Pancreas (tissue), 10 donors: ENCODE data around the gene TBX4. TPM values are rescaled to one million over a fixed set of nuclear protein-coding genes. Genes with fewer than 3 reads are reported as not detected.

ENCODE experiments used
- ATAC-seq, 4 donors: fragments of 200-7000 bp; cut with Tn5 transposase; one replicate each; pipeline versions ENCODE4 v1.8.0 to v1.9.1; 2020; ENCODE audit warnings: mild to moderate bottlenecking in 4 of 4, moderate library complexity in 4 of 4
- DNase-seq, 6 donors: peaks; one replicate each; pipeline ENCODE4 v3.0.0-alpha.2; 2020
- FAIRE-seq: peaks from 2 replicates; lab custom pipeline; 2012; peaks lifted over from hg19 to GRCh38; lab: Jason Lieb, UNC
- H3K27ac ChIP-seq, 4 donors: fragments of 200-600 bp; sonication (generic); 1 replicate in 3 of 4; 2 replicates in 1 of 4; pipeline versions ENCODE4 v1.5.0 to v1.8.0; 2020
- H3K27me3 ChIP-seq, 4 donors: fragments of 200-600 bp; one replicate each; pipeline ENCODE4 v1.8.0; 2021
- H3K36me3 ChIP-seq, 3 donors: fragments of 200-600 bp; sonication (generic) in 1 of 3; one replicate each; pipeline versions ENCODE4 v1.5.0 to v1.8.0; 2020 to 2021
- H3K4me1 ChIP-seq, 3 donors: fragments of 200-600 bp; one replicate each; pipeline ENCODE4 v1.8.0; 2021
- H3K4me3 ChIP-seq, 4 donors: fragments of 200-600 bp; sonication (generic) in 2 of 4; one replicate each; pipeline versions ENCODE4 v1.5.0 to v1.8.0; 2020 to 2021
- H3K9me3 ChIP-seq, 4 donors: fragments of 200-600 bp; one replicate each; pipeline ENCODE4 v1.8.0; 2021
- CTCF ChIP-seq, 4 donors: fragments of 200-600 bp; sonication (generic) in 3 of 4; IDR thresholded peaks; one replicate each; pipeline versions ENCODE4 v1.5.0 to v1.8.0; 2021; ENCODE audit warnings: antibody characterized with exemption in 4 of 4
- WGBS, 2 donors: extraction: QIAGEN DNeasy Blood & Tissue Kit; methylation state at CpG; one replicate each; pipeline ENCODE4 v1.1.7; 2013; 5-methylcytosine and 5-hydroxymethylcytosine counted together
- intact Hi-C, 3 donors: fragments of 100-400 bp; cut with DNase I; formaldehyde crosslinking; loops; one replicate each; pipeline versions ENCODE4 v1.11.1 to v1.14.2; 2022
- polyA plus RNA-seq, 2 donors: library from polyadenylated mRNA; stranded (reverse); fragments of 200-250 nt; gene quantifications; one replicate each; pipeline ENCODE4 v1.2.3, GENCODE V29; 2013
- total RNA-seq, 6 donors: library from RNA; stranded (reverse); fragmentation: NEBNext Ultra II Directional in 4 of 6; extraction: Animal tissue kit (Norgen Biotek cat#: 25700) in 4 of 6; gene quantifications; one replicate each; pipeline versions ENCODE4 v1.2.1 to v1.2.4, GENCODE V29; 2021 to 2023
- donor health status: healthy with polysubstance abuse.
- donor health status: DM: no; HTN: no; CAD: no; lungs with moderate emphysema.
- donor health status: DM: no; HTN: no; CAD: no.
- donor health status: control.
- donor health status: control.
- donor health status: Bipolar disorder and iron deficiency.
- donor health status: DM: yes; HTN: yes; CAD: no.
- donor health status: DM: no; HTN: no; CAD: no.
- donor health status: DM: no; HTN: no; CAD: no.
- donor health status: DM: yes; HTN: yes; CAD: no.

The TBX4 gene
- total and polyA plus RNA-seq, 8 donors, result not detected

- Histone ChIP-seq H3K27me3 (peaks cover 7 to 73% (median 31%) of the 10 kb centered on the region in 4 donors), H3K36me3 (no peaks in the 10 kb centered on the region), H3K27ac (no peak overlapping the region), H3K4me3 (no peak overlapping the region), H3K9me3 (no peaks in the 10 kb centered on the region), H3K4me1 (peaks cover 0 to 10% (median 0%) of the 10 kb centered on the region in 3 donors)
- DNase-seq, result no peak
- peak in 3 of 4 donors; percentile 8 to 22 (median 19) for ATAC-seq
- intact Hi-C loops, result no loop called here
- no peak for FAIRE-seq
- TF ChIP-seq CTCF (IDR thresholded peaks at IDR 0.05), result no peak
- WGBS, 2 donors, result 15 to 16% methylated on average over 71 to 86 of the region's 86 CpGs
Measured at GRCh38 chr17:61454381-61455323, 2.4 kb downstream of the TBX4 start.

- DNase-seq, result peak in 1 of 6 donors; percentile 10
- intact Hi-C loops, result no loop called here
- Histone ChIP-seq H3K27ac (no peak overlapping the region), H3K36me3 (no peaks in the 10 kb centered on the region), H3K4me1 (peaks cover 0 to 10% (median 0%) of the 10 kb centered on the region in 3 donors), H3K4me3 (no peak overlapping the region), H3K27me3 (peaks cover 7 to 73% (median 31%) of the 10 kb centered on the region in 4 donors), H3K9me3 (no peaks in the 10 kb centered on the region)
- no peak for ATAC-seq
- no peak for FAIRE-seq
- WGBS, 2 donors, result 82% methylated on average over 18 of the region's 18 CpGs
- no peak for TF ChIP-seq CTCF (IDR thresholded peaks at IDR 0.05)
Measured at GRCh38 chr17:61455324-61456060, 3.3 kb downstream of the TBX4 start.

GRCh38 chr17:61456061-61456681 lies 3.9 kb downstream of the TBX4 start:
- no peak for ATAC-seq
- Histone ChIP-seq H3K9me3 (no peaks in the 10 kb centered on the region), H3K27me3 (peaks cover 7 to 69% (median 31%) of the 10 kb centered on the region in 4 donors), H3K27ac (no peak overlapping the region), H3K4me1 (peaks cover 0 to 10% (median 0%) of the 10 kb centered on the region in 3 donors), H3K36me3 (no peaks in the 10 kb centered on the region), H3K4me3 (no peak overlapping the region)
- intact Hi-C loops, result no loop called here
- FAIRE-seq, result no peak
- TF ChIP-seq CTCF (IDR thresholded peaks at IDR 0.05), result no peak
- WGBS, 2 donors, result 31 to 32% methylated on average over 43 to 47 of the region's 47 CpGs
- peak in 2 of 6 donors; percentile 7 to 43 for DNase-seq

- Histone ChIP-seq H3K27ac (no peak overlapping the region), H3K4me3 (peak overlapping the region in 2 of 4 donors; percentile 19 to 39), H3K9me3 (no peaks in the 10 kb centered on the region), H3K4me1 (peaks cover 0 to 10% (median 0%) of the 10 kb centered on the region in 3 donors), H3K36me3 (no peaks in the 10 kb centered on the region), H3K27me3 (peaks cover 7 to 67% (median 29%) of the 10 kb centered on the region in 4 donors)
- FAIRE-seq (no peak), ATAC-seq (peak in 1 of 4 donors; percentile 38), DNase-seq (peak in 2 of 6 donors; percentile 4 to 66)
- TF ChIP-seq CTCF (IDR thresholded peaks at IDR 0.05), result no peak
- 10 to 12% methylated on average over 42 to 45 of the region's 45 CpGs for WGBS, 2 donors
- intact Hi-C loops, result no loop called here
Measured at GRCh38 chr17:61456688-61457225, 4.5 kb downstream of the TBX4 start.
